Muscle of leg (tissue), 11 donors: ENCODE data around the gene PRKAG3. TPM values are rescaled to one million over a fixed set of nuclear protein-coding genes. Genes with fewer than 3 reads are reported as not detected.
"Not testable (repeated sequence)": the region's sequence is repeated elsewhere in the genome, so short reads cannot be mapped to it uniquely, and the experiment has no call there.

Source experiments
- DNase-seq: peaks from one replicate; pipeline ENCODE4 v3.0.0; 2013
- H3K27ac ChIP-seq: one replicate; pipeline ENCODE4 v1.5.1; 2013; ENCODE audit warnings: mild to moderate bottlenecking, low read length, control low read depth
- H3K27me3 ChIP-seq: one replicate; pipeline ENCODE4 v1.6.1; 2013; ENCODE audit warnings: low read length; ENCODE audit not compliant: control insufficient read depth, insufficient read depth
- H3K36me3 ChIP-seq: one replicate; pipeline ENCODE4 v1.6.1; 2013; ENCODE audit warnings: low read length; ENCODE audit not compliant: control insufficient read depth, insufficient read depth
- H3K4me1 ChIP-seq: one replicate; pipeline ENCODE4 v1.6.1; 2013; ENCODE audit warnings: low read length; ENCODE audit not compliant: control insufficient read depth, insufficient read depth
- H3K4me3 ChIP-seq: one replicate; pipeline ENCODE4 v1.5.1; 2013; ENCODE audit warnings: low read length, control low read depth
- H3K9me3 ChIP-seq: replicated peaks from 2 replicates; pipeline ENCODE4 v1.6.1; 2013; ENCODE audit warnings: low read depth, low read length; ENCODE audit not compliant: control insufficient read depth
- WGBS: methylation state at CpG from one replicate; pipeline ENCODE4 v1.1.5; 2013; ENCODE audit warnings: missing lambda C conversion rate; ENCODE audit not compliant: insufficient coverage; 5-methylcytosine and 5-hydroxymethylcytosine counted together
- polyA plus RNA-seq, 8 donors: library from polyadenylated mRNA; unstranded; fragments of 120-200 nt; gene quantifications; one replicate each; pipeline versions ENCODE4 v1.2.1 to v1.2.3, GENCODE V29; 2013; ENCODE audit warnings: inconsistent platforms in 1 of 8, low replicate concordance in 1 of 8; ENCODE audit not compliant: insufficient read length in 8 of 8, insufficient read depth in 1 of 8
- total RNA-seq: library from RNA; stranded (reverse); fragments of 120-200 nt; gene quantifications from one replicate; pipeline ENCODE4 v1.2.4, GENCODE V29; 2013

The PRKAG3 gene
- total and polyA plus RNA-seq, 9 donors: 9.9 to 22.6 (median 19.0) TPM

DNA sequence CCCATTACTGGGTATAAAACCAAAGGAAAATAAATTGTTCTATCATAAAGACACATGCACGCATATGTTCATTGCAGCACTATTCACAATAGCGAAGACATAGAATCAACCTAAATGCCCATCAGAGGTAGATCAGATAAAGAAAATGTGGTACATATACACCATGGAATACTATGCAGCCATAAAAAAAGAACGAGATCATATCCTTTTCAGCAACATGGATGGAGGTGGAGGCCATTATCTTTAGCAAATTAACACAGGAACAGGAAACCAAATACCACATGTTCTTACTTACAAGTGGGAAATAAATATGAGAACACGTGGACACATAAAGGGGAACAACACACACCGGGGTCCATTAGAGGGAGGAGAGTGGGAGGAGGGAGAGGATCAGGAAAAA is 12.7 kb upstream of the PRKAG3 start:
- not testable (repeated sequence) for H3K27me3 ChIP-seq, H3K36me3 ChIP-seq, H3K27ac ChIP-seq, H3K4me1 ChIP-seq, H3K9me3 ChIP-seq, DNase-seq, H3K4me3 ChIP-seq
- WGBS: no CpG with 5 or more reads among the region's 5 CpGs

DNA sequence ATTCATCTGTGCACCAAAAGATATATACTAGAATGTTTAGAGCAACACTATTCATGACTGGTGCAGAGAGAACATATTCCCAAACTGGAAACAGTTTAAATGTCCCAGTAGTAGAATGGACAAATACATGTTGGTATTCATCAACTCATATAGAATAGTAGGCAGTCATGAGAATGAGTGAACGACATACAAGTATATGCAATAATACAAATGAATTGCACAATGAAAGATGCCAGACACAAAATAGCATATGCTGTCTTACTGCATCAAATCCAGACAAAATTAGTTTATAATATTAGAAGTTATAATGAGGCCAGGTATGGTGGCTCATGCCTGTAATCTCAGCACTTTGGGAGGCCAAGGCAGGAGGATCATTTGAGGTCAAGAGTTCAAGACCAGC is 8.3 kb upstream of the PRKAG3 start:
- Histone ChIP-seq H3K4me1 (peaks cover 9% of the 10 kb centered on the region), H3K36me3 (no peaks in the 10 kb centered on the region), H3K27ac (no peak overlapping the region), H3K4me3 (no peak overlapping the region), H3K9me3 (peaks cover 6% of the 10 kb centered on the region), H3K27me3 (no peaks in the 10 kb centered on the region)
- no CpG with 5 or more reads among the region's 1 CpG for WGBS
- DNase-seq: no peak

DNA sequence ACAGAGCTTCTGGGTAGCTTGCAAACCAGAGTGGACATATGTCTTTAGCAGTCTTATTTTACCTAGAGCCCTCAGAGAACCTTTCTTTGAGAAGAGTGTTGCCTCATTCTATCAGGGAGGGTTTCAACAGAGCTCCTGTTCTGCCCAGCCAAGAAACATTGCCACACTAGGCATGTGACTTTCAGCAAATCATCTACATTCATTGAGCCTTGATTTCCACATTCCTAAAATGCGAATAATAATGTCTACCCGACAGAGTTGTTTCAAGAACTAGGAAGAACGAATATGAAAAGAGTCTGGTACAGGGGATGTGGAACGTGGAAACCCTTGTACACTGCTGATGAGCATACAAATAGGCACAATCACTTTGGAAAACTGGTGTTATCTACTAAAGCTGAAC is 7.8 kb upstream of the PRKAG3 start:
- Histone ChIP-seq H3K27ac (peak overlapping the region; percentile 1), H3K27me3 (no peaks in the 10 kb centered on the region), H3K36me3 (no peaks in the 10 kb centered on the region), H3K4me1 (peaks cover 14% of the 10 kb centered on the region), H3K9me3 (peaks cover 6% of the 10 kb centered on the region), H3K4me3 (no peak overlapping the region)
- DNase-seq: no peak
- WGBS: 80% methylated on average over 1 of the region's 4 CpGs

DNA sequence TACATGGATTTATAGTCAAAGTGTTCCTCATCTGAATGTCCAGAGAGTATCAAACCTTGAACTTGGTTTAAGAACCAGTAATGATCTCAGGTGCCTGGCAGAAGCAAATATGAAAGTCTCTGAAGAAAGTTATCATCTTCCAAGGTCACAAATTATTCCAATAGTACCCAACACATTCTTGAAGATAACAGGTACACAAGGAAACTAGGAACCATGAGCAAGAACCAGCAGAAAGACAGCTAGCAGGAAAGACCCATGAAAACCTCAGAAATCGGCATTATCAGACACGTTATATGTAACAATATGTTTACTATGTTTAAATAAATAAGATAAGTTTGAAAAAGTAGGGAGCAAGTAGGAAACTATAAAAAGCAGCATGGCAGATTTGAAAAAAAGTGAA is 5.9 kb upstream of the PRKAG3 start:
- H3K27me3 ChIP-seq: peaks cover 2% of the 10 kb centered on the region
- no peak for DNase-seq
- H3K4me3 ChIP-seq: no peak overlapping the region
- H3K4me1 ChIP-seq: peaks cover 32% of the 10 kb centered on the region
- peaks cover 6% of the 10 kb centered on the region for H3K9me3 ChIP-seq
- H3K27ac ChIP-seq: no peak overlapping the region
- H3K36me3 ChIP-seq: no peaks in the 10 kb centered on the region
- no CpG with 5 or more reads among the region's 2 CpGs for WGBS

DNA sequence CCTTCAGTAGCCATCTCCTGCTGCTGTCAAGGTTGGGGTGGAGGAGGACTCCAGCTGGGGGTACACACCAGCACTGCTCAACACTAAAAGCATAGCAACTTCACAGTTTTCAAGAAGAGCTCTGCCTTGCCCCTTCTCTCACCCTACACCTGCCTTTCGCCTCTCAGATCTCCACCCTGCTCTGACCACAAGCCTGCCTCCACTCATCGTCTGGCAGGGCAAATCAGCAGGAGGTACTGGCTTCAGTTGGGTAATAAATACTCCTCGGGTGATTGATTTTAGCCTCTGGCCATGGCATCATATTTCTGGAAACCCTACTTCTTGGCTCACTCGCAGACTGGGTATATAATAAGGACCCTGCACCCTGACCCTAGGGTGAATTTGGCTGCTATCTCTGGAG is 3.1 kb upstream of the PRKAG3 start:
- WGBS: no CpG with 5 or more reads among the region's 4 CpGs
- Histone ChIP-seq H3K4me1 (peaks cover 58% of the 10 kb centered on the region), H3K4me3 (no peak overlapping the region), H3K36me3 (peaks cover 3% of the 10 kb centered on the region), H3K27me3 (peaks cover 2% of the 10 kb centered on the region), H3K27ac (peak overlapping the region; percentile 49), H3K9me3 (peaks cover 6% of the 10 kb centered on the region)
- DNase-seq: no peak

DNA sequence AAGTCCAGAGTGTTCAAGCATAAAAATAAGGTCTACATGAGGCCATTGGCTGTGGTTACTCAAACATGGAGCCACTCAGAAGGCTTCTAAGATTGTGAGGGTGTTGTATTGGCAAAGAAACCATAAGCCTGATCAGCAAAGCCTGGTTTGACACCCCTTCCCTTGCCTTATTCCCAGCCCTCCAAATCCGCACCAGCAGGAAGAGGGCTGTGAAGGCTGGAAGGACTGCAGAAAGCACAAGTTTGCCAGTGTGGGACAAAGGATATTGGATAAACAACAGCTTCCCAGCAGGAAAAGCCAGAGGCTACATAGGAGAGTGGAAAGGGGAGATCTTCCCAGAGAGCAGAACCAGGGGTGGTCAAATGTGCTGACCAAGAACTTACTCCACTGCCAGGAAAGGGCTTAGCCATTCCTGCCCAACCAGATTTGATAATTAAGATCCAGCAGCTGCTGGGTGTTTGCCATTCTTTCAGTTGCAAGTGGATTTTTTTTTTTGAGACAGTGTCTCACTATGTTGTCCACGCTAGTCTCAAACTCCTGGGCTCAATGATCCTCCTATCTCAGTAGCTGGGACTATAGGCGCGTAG is 1.5 kb upstream of the PRKAG3 start:
- peak overlapping the region; percentile 87 for H3K27ac ChIP-seq
- peaks cover 2% of the 10 kb centered on the region for H3K27me3 ChIP-seq
- WGBS: no CpG with 5 or more reads among the region's 4 CpGs
- H3K36me3 ChIP-seq: peaks cover 4% of the 10 kb centered on the region
- H3K4me3 ChIP-seq: no peak overlapping the region
- H3K9me3 ChIP-seq: peaks cover 5% of the 10 kb centered on the region
- H3K4me1 ChIP-seq: peaks cover 64% of the 10 kb centered on the region
- DNase-seq: peak; percentile 69

DNA sequence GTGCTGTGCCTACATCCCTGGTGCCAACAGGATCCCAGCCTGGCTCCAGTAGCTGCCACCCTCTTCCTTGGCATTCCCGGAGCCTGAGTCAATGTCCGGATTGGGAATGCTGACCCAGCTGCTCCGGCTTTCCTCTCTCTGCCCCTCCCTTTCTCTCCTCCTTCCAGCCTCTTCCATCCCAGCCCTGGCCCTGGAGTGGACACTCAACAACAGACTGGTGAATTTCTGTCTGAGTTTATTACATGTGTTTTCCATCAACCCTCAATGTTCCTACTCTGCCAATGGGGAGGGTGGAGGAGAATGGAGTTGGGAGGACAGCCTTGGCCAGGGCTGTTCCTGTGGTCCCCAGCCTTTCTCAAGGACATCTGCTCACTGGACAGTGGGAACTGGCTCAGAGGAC is 917 bp upstream of the PRKAG3 start:
- Histone ChIP-seq H3K36me3 (peaks cover 4% of the 10 kb centered on the region), H3K27me3 (peaks cover 2% of the 10 kb centered on the region), H3K9me3 (peaks cover 3% of the 10 kb centered on the region), H3K4me1 (peaks cover 65% of the 10 kb centered on the region), H3K27ac (peak overlapping the region; percentile 94), H3K4me3 (no peak overlapping the region)
- WGBS: no CpG with 5 or more reads among the region's 3 CpGs
- peak; percentile 83 for DNase-seq

DNA sequence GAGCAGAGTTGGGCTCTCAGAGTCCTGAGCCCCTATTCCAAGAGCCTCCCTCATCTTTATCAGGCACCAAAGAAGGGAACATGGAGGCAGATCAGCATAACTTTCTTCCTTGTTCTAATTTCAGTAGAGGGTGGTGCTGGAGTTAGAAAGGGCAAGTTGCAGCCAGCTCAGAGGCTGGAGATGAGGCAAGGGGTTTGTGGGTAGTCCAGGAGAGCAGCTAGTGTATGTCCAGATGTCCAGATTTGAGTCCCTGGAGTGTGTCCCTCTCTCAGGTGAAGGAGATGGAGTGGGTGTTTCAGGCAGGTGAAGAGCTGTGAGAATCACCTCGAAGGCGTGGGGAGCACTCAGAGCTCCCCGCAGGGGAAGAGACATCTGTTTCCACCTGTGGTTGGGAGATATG is 478 bp upstream of the PRKAG3 start:
- Histone ChIP-seq H3K36me3 (peaks cover 4% of the 10 kb centered on the region), H3K27me3 (peaks cover 2% of the 10 kb centered on the region), H3K9me3 (no peaks in the 10 kb centered on the region), H3K4me3 (peak overlapping the region; percentile 4), H3K27ac (peak overlapping the region; percentile 94), H3K4me1 (peaks cover 65% of the 10 kb centered on the region)
- DNase-seq: no peak
- WGBS: no CpG with 5 or more reads among the region's 3 CpGs

DNA sequence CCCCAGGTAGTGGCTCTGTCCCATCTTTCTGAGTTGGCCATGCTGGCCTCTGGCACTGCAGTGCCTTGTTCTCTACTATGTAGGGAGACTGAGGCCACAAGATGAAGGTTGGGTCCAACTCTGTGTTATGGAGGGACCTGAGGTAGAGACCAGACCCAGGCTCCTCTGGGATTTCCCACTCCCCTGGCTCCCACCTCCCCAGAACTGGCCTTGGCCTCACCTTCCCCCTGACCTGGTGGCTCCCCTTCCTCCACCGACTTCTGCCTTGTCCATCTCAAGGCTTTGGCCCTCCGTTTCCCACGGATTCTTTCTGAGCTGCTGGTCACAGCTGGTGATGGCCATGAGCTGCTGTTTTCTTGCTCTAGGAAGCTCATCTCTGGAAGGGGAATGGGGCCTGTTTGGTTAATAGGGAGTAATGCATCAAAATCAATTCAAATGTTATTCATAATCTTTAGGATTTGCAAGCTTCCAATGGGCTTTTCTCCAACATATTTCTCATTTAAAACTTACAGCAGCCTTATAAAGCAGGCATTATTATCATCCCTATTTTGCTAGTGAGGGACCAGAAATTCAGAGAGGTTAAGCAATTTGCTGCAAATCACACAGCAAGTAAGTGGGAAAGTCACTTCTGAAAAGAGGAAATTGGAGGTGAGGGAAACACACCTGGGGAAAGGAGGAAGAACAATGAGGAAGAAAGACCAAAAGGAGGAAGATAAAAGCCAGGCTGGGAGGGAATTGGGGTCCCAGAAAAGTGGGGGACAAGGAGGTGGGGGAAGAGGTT is 887 bp downstream of the PRKAG3 start:
- WGBS: 40% methylated on average over 1 of the region's 3 CpGs
- no peak for DNase-seq
- Histone ChIP-seq H3K9me3 (no peaks in the 10 kb centered on the region), H3K4me3 (peak overlapping the region; percentile 53), H3K27me3 (peaks cover 2% of the 10 kb centered on the region), H3K4me1 (peaks cover 65% of the 10 kb centered on the region), H3K27ac (peak overlapping the region; percentile 94), H3K36me3 (peaks cover 4% of the 10 kb centered on the region)

DNA sequence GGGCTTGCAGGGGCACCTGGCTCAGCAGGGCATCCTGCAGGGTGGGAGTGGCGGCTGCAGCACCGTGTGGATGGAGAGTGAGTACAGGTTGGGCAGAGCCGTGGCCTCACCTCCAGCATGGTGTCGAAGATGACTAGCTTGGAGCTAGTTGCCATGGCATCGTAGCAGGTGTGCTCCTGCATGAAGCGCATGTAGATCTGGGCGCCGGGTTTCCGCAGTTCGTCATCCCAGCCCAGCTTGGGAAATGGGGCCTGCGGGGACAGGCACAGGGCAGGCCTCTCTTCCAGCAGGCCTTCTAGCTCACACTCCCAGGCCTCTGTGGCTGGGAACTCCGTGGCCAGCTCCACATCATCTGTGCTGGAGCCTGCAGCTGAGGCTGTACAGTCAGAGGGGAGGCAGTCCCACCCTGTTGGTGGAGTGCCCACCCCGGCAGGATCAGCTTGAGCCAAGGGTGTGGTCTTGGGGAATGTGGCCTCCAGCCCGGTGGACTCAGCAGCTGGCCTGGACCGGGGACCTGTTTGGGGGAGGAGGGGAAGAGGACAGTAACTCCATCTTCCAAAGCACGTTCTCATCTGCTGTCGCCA is 1.6 kb downstream of the PRKAG3 start:
- peak; percentile 91 for DNase-seq
- Histone ChIP-seq H3K4me3 (peak overlapping the region; percentile 19), H3K27me3 (peaks cover 2% of the 10 kb centered on the region), H3K9me3 (no peaks in the 10 kb centered on the region), H3K27ac (peak overlapping the region; percentile 94), H3K4me1 (peaks cover 58% of the 10 kb centered on the region), H3K36me3 (peaks cover 4% of the 10 kb centered on the region)
- WGBS: 51% methylated on average over 14 of the region's 17 CpGs
